K562 (cell line): Measurements from ENCODE around the gene TTLL3. TPM values are rescaled to one million over a fixed set of nuclear protein-coding genes. Genes with fewer than 3 reads are reported as not detected.
A peak's percentile ranks its signal among the peaks of the same experiment; 100 is the strongest.

Source experiments
- ADNP ChIP-seq: fragments of 200-800 bp; sonication (Bioruptor generic); IDR thresholded peaks from 2 replicates; pipeline ENCODE4 v1.6.1; 2016; ENCODE audit warnings: missing genetic modification characterization, missing compliant biosample characterization
- ATF1 ChIP-seq, 2 experiments: fragments of 450-650 bp in 1 of 2; IDR thresholded peaks; 2 replicates each; pipeline ENCODE4 v1.6.1; 2016; ENCODE audit warnings: missing compliant biosample characterization in 1 of 2, missing genetic modification characterization in 1 of 2
- CTBP1 ChIP-seq: fragments of 450-650 bp; IDR thresholded peaks from 2 replicates; pipeline ENCODE4 v1.6.1; 2016; ENCODE audit warnings: borderline replicate concordance
- HDAC2 ChIP-seq: fragments of 450-650 bp; IDR thresholded peaks from 2 replicates; pipeline ENCODE4 v1.6.1; 2016; ENCODE audit warnings: mild to moderate bottlenecking
- HDGF ChIP-seq: fragments of 450-650 bp; IDR thresholded peaks from 2 replicates; pipeline ENCODE4 v1.6.1; 2016
- HNRNPUL1 ChIP-seq: fragments of 200-400 bp; formaldehyde crosslinking; IDR thresholded peaks from 2 replicates; pipeline ENCODE4 v1.6.1; 2017; ENCODE audit warnings: low read length
- JUND ChIP-seq, 2 experiments: IDR thresholded peaks; 2 replicates in 1 of 2; 3 replicates in 1 of 2; pipeline ENCODE4 v1.6.1; 2011; ENCODE audit warnings: borderline replicate concordance in 2 of 2, low read depth in 2 of 2, low read length in 2 of 2, improper control_type of control experiment in 1 of 2, missing biosample characterization in 1 of 2, missing genetic modification characterization in 1 of 2, missing genetic modification reagents in 1 of 2
- NCOR1 ChIP-seq: fragments of 450-650 bp; IDR thresholded peaks from 2 replicates; pipeline ENCODE4 v1.6.1; 2016; ENCODE audit warnings: mild to moderate bottlenecking, moderate library complexity
- NR2F6 ChIP-seq: fragments of 450-650 bp; formaldehyde crosslinking; IDR thresholded peaks from 2 replicates; pipeline ENCODE4 v1.4.0; 2020; ENCODE audit warnings: mild to moderate bottlenecking
- PBX2 ChIP-seq, 2 experiments: IDR thresholded peaks in 1 of 2; conservative IDR thresholded peaks in 1 of 2; 2 replicates each; pipeline ENCODE4 v1.6.1; 2016; ENCODE audit warnings: low read depth in 2 of 2, mild to moderate bottlenecking in 1 of 2, missing compliant biosample characterization in 1 of 2, missing genetic modification characterization in 1 of 2, moderate library complexity in 1 of 2
- RAD21 ChIP-seq, 2 experiments: fragments of 250-450 bp in 1 of 2; fragments of 450-650 bp in 1 of 2; sonication (Bioruptor Pico) in 1 of 2; formaldehyde crosslinking in 1 of 2; IDR thresholded peaks in 1 of 2; conservative IDR thresholded peaks in 1 of 2; 2 replicates each; pipeline versions ENCODE4 v1.4.0 to v1.8.0; 2020 to 2022; ENCODE audit warnings: mild to moderate bottlenecking in 2 of 2, moderate library complexity in 1 of 2
- RBBP5 ChIP-seq: fragments of 200-600 bp; sonication (generic); IDR thresholded peaks from 2 replicates; pipeline ENCODE4 v1.6.1; 2012; ENCODE audit warnings: borderline replicate concordance, mild to moderate bottlenecking, low read length, control low read depth, inconsistent platforms; ENCODE audit not compliant: insufficient read depth, poor library complexity, severe bottlenecking
- RNF2 ChIP-seq: sonication (generic); IDR thresholded peaks from 2 replicates; pipeline ENCODE4 v1.6.1; 2016
- SMAD4 ChIP-seq: fragments of 250-450 bp; sonication (Bioruptor Pico); conservative IDR thresholded peaks from 2 replicates; pipeline ENCODE4 v1.8.0; 2021; ENCODE audit warnings: inconsistent platforms, mild to moderate bottlenecking, moderate library complexity
- SUPT5H ChIP-seq: fragments of 450-650 bp; IDR thresholded peaks from 2 replicates; pipeline ENCODE4 v1.6.1; 2016
- TOE1 ChIP-seq, 2 experiments: fragments of 450-650 bp in 1 of 2; sonication (generic) in 1 of 2; formaldehyde crosslinking in 1 of 2; IDR thresholded peaks; 2 replicates each; pipeline versions ENCODE4 v1.7.1 to v1.8.0; 2016 to 2022; ENCODE audit warnings: borderline replicate concordance in 2 of 2, mild to moderate bottlenecking in 2 of 2, antibody characterized with exemption in 1 of 2, inconsistent platforms in 1 of 2, low read depth in 1 of 2, missing genetic modification reagents in 1 of 2, moderate library complexity in 1 of 2
- TRIM28 ChIP-seq: fragments of 450-650 bp; IDR thresholded peaks from 2 replicates; pipeline ENCODE4 v1.6.1; 2017
- ZNF175 ChIP-seq: fragments of 200-800 bp; sonication (Bioruptor generic); IDR thresholded peaks from 2 replicates; pipeline ENCODE4 v1.6.1; 2016; ENCODE audit warnings: low read depth, mild to moderate bottlenecking, missing genetic modification characterization, missing compliant biosample characterization
- ZNF551 ChIP-seq: fragments of 250-450 bp; sonication (Bioruptor Pico); IDR thresholded peaks from 2 replicates; pipeline ENCODE4 v1.5.0; 2021; ENCODE audit warnings: mild to moderate bottlenecking, moderate library complexity
- ZNF639 ChIP-seq, 2 experiments: fragments of 200-800 bp in 1 of 2; sonication (Bioruptor generic) in 1 of 2; sonication (generic) in 1 of 2; formaldehyde crosslinking in 1 of 2; IDR thresholded peaks in 1 of 2; conservative IDR thresholded peaks in 1 of 2; 2 replicates each; pipeline versions ENCODE4 v1.5.0 to v1.6.1; 2016 to 2020; ENCODE audit warnings: missing compliant biosample characterization in 1 of 2, missing genetic modification characterization in 1 of 2, missing genetic modification reagents in 1 of 2
- ZZZ3 ChIP-seq: fragments of 450-650 bp; IDR thresholded peaks from 2 replicates; pipeline ENCODE4 v1.6.1; 2016; ENCODE audit warnings: antibody characterized with exemption, mild to moderate bottlenecking, moderate library complexity
- polyA plus RNA-seq, 8 experiments: library from polyadenylated mRNA; depleted of rRNA in 4 of 8; stranded (reverse) in 5 of 8; unstranded in 3 of 8; fragments of >200 nt; fragmentation: Nextera tagmentation in 2 of 8; fragmentation: Illumina TruSeq in 1 of 8; extraction: Ambion mirVana in 2 of 8; extraction: Trizol in 1 of 8; gene quantifications; 2 replicates each; pipeline versions ENCODE4 v1.2.1 to v1.2.3, GENCODE V29; 2011 to 2014; ENCODE audit warnings: inconsistent platforms in 1 of 8, missing spikeins in 1 of 8
- total RNA-seq, 7 experiments: library from RNA; depleted of rRNA in 6 of 7; stranded (reverse); fragments of >200 nt in 6 of 7; fragmentation: Illumina TruSeq in 2 of 7; extraction: Trizol in 2 of 7; gene quantifications; 2 replicates each; pipeline versions ENCODE4 v1.2.1 to v1.2.3, GENCODE V29; 2011 to 2021; ENCODE audit warnings: low replicate concordance in 1 of 7

Gene TTLL3
- total and polyA plus RNA-seq, 9 of the 15 experiments (the other 6 are each of a cell fraction or from before 2014, with no cell fraction given) = 8.9 to 106 (median 33.2) TPM

GRCh38 chr3:9884555-9885165 is 74.6 kb downstream of the TTLL3 start (continued):
- peak; percentile 94 for TF ChIP-seq JUND (IDR thresholded peaks at IDR 0.05; ENCODE audit: borderline replicate concordance, low read depth, low read length)
- TF ChIP-seq JUND (tag; IDR thresholded peaks at IDR 0.05; ENCODE audit: borderline replicate concordance, low read depth, low read length) = peak; percentile 89; the same call in 2 of the 3 replicates
- TF ChIP-seq SMAD4 = peak; percentile 70; the same call in 1 of the 2 replicates
- peak in 1 of 2 experiments; percentile 60; a peak in 2 of 4 replicates for TF ChIP-seq ZNF639 (CRISPR knock-in tag; conservative IDR thresholded peaks at IDR 0.05 in 1 of 2, IDR thresholded peaks at IDR 0.05 in 1 of 2)
- TF ChIP-seq SUPT5H = no peak
- TF ChIP-seq CTBP1 = peak; percentile 87
- peak; percentile 59; the same call in 1 of the 2 replicates for TF ChIP-seq RNF2
- TF ChIP-seq RBBP5 = peak; percentile 23
- 0 out of 2 replicates have a peak, but pooled peaks have one; percentile 23 for TF ChIP-seq TRIM28
- peak; percentile 75 for TF ChIP-seq ADNP (tag)
- TF ChIP-seq ZNF551 (CRISPR knock-in tag) = no peak
- no peak for TF ChIP-seq NR2F6 (CRISPR knock-in tag)
- no peak for TF ChIP-seq PBX2 (CRISPR knock-in tag; IDR thresholded peaks at IDR 0.05; ENCODE audit: low read depth)
- peak; percentile 91 for TF ChIP-seq PBX2 (tag; conservative IDR thresholded peaks at IDR 0.05; ENCODE audit: low read depth)
- 0 out of 2 replicates have a peak, but pooled peaks have one; percentile 27 for TF ChIP-seq TOE1 (IDR thresholded peaks at IDR 0.05; ENCODE audit: borderline replicate concordance)
- TF ChIP-seq TOE1 (CRISPR knock-in tag; IDR thresholded peaks at IDR 0.05; ENCODE audit: borderline replicate concordance, low read depth) = no peak
- TF ChIP-seq ZNF175 = no peak
- TF ChIP-seq RAD21 (CRISPR knock-in tag; conservative IDR thresholded peaks at IDR 0.05 in 1 of 2, IDR thresholded peaks at IDR 0.05 in 1 of 2) = peak in 1 of 2 experiments; percentile 15; a peak in 1 of 4 replicates
- TF ChIP-seq HDGF = no peak
- no peak for TF ChIP-seq ZZZ3
- TF ChIP-seq ATF1 (CRISPR knock-in tag; IDR thresholded peaks at IDR 0.05) = no peak
- 0 out of 2 replicates have a peak, but pooled peaks have one; percentile 14 for TF ChIP-seq ATF1 (tag; IDR thresholded peaks at IDR 0.05)
- TF ChIP-seq HNRNPUL1 = no peak
- peak; percentile 67 for TF ChIP-seq NCOR1
- 0 out of 2 replicates have a peak, but pooled peaks have one; percentile 59 for TF ChIP-seq HDAC2
